KMS-11 (cell line): ENCODE results near the gene EFCAB12.

Experiments used
- H2AFZ ChIP-seq: fragments of 200-600 bp; sonication (generic); 2 replicates; pipeline ENCODE4 v1.6.1; 2016; ENCODE audit warnings: antibody characterized with exemption, mixed run types, low read depth
- H3K27ac ChIP-seq: fragments of 200-600 bp; sonication (generic); 2 replicates; pipeline ENCODE4 v1.6.1; 2016; ENCODE audit warnings: mild to moderate bottlenecking, mixed run types
- H3K27me3 ChIP-seq: fragments of 200-600 bp; sonication (generic); 2 replicates; pipeline ENCODE4 v1.6.1; 2017; ENCODE audit warnings: mild to moderate bottlenecking, low read depth, mixed run types, moderate library complexity; ENCODE audit not compliant: insufficient read depth
- H3K36me3 ChIP-seq: fragments of 200-600 bp; sonication (generic); 2 replicates; pipeline ENCODE4 v1.6.1; 2017; ENCODE audit warnings: mild to moderate bottlenecking, mixed run types; ENCODE audit not compliant: insufficient read depth
- H3K4me1 ChIP-seq: fragments of 200-600 bp; sonication (generic); 2 replicates; pipeline ENCODE4 v1.6.1; 2016; ENCODE audit warnings: mild to moderate bottlenecking, low read depth, mixed run types; ENCODE audit not compliant: poor library complexity, severe bottlenecking
- H3K4me2 ChIP-seq: fragments of 200-600 bp; sonication (generic); 2 replicates; pipeline ENCODE4 v1.7.0; 2016; ENCODE audit warnings: mild to moderate bottlenecking, mixed run types
- H3K4me3 ChIP-seq: fragments of 200-600 bp; sonication (generic); IDR thresholded peaks from 2 replicates; pipeline ENCODE4 v1.6.1; 2017; ENCODE audit warnings: low read depth, low read length, mixed read lengths; ENCODE audit not compliant: insufficient read depth
- H3K79me2 ChIP-seq: fragments of 200-600 bp; sonication (generic); 2 replicates; pipeline ENCODE4 v1.6.1; 2016; ENCODE audit warnings: low read depth, mixed run types; ENCODE audit not compliant: insufficient read depth
- H3K9ac ChIP-seq: fragments of 200-600 bp; sonication (generic); 2 replicates; pipeline ENCODE4 v1.6.1; 2016; ENCODE audit warnings: mild to moderate bottlenecking, mixed run types
- H4K20me1 ChIP-seq: fragments of 200-600 bp; sonication (generic); 2 replicates; pipeline ENCODE4 v1.6.1; 2016; ENCODE audit warnings: mild to moderate bottlenecking, mixed run types; ENCODE audit not compliant: insufficient read depth
- TF ChIP-seq, protein P1 (sequence below): fragments of 200-600 bp; sonication (generic); conservative IDR thresholded peaks from 2 replicates; pipeline ENCODE4 v1.6.1; 2017; ENCODE audit warnings: low read depth, mild to moderate bottlenecking, antibody characterized with exemption, low read length, moderate library complexity, mixed read lengths

Gene EFCAB12

DNA sequence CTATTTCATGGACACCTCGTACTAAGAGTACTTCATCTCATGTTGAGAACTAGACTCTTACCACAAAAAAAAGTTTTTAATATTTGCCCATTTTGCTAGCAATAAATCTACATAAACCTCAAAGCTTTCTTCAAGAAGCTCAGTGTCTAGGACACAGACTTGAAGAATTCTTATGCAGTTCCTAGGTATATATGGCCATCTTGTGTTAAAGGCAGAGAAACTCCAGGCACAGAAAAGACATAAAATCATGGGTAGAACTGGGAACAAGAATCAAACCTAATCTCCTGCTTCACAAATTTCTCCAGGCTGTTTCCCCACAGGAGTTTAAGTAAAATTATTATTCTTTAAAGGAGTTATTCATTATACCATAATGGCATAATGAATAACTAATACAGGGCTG lies 6.9 kb upstream of the EFCAB12 start:
- Histone ChIP-seq H3K27me3 (no peaks in the 10 kb centered on the region), H2AFZ (no peak overlapping the region), H3K4me2 (0 out of 2 replicates have a peak overlapping the region, but pooled peaks have one; percentile 3), H3K36me3 (peaks cover 6% of the 10 kb centered on the region; the same call in 1 of the 2 replicates), H3K27ac (no peak overlapping the region), H3K9ac (no peak overlapping the region), H3K4me3 (no peak overlapping the region), H3K4me1 (peaks cover 65% of the 10 kb centered on the region), H4K20me1 (no peaks in the 10 kb centered on the region), H3K79me2 (peaks cover 41% of the 10 kb centered on the region)
- TF ChIP-seq, protein P1, sequence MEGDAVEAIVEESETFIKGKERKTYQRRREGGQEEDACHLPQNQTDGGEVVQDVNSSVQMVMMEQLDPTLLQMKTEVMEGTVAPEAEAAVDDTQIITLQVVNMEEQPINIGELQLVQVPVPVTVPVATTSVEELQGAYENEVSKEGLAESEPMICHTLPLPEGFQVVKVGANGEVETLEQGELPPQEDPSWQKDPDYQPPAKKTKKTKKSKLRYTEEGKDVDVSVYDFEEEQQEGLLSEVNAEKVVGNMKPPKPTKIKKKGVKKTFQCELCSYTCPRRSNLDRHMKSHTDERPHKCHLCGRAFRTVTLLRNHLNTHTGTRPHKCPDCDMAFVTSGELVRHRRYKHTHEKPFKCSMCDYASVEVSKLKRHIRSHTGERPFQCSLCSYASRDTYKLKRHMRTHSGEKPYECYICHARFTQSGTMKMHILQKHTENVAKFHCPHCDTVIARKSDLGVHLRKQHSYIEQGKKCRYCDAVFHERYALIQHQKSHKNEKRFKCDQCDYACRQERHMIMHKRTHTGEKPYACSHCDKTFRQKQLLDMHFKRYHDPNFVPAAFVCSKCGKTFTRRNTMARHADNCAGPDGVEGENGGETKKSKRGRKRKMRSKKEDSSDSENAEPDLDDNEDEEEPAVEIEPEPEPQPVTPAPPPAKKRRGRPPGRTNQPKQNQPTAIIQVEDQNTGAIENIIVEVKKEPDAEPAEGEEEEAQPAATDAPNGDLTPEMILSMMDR = no peak

GRCh38 chr3:129434140-129434539 lies 5.7 kb upstream of the EFCAB12 start:
- H3K79me2 ChIP-seq = peaks cover 35% of the 10 kb centered on the region
- H3K27me3 ChIP-seq = no peaks in the 10 kb centered on the region
- H3K4me1 ChIP-seq = peaks cover 78% of the 10 kb centered on the region
- no peak overlapping the region for H3K27ac ChIP-seq
- no peaks in the 10 kb centered on the region for H4K20me1 ChIP-seq
- H2AFZ ChIP-seq = no peak overlapping the region
- H3K4me2 ChIP-seq = no peak overlapping the region
- H3K4me3 ChIP-seq = no peak overlapping the region
- TF ChIP-seq, protein P1 = no peak
- H3K9ac ChIP-seq = no peak overlapping the region
- H3K36me3 ChIP-seq = peaks cover 6% of the 10 kb centered on the region; the same call in 1 of the 2 replicates

DNA sequence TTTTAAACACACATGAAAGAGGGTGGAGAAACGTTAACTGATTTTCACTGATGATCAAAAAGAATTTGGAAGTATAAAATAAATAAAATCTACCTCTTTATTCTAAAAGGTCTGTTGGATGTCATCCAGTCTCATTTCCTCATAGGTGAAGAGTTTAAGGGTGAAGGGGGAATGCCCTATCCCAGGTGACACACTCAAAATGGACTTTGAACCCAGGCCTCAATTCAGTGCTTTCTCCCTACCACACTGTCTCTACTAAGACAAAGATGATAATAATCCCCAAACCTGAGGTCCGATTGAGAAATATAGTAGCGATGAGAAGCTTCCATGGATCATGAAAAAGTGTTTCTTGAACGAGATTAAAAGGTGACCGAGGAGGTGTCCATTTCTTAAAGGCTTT lies 5.1 kb upstream of the EFCAB12 start:
- TF ChIP-seq, protein P1 = no peak
- H4K20me1 ChIP-seq = no peaks in the 10 kb centered on the region
- no peak overlapping the region for H3K27ac ChIP-seq
- peaks cover 29% of the 10 kb centered on the region for H3K79me2 ChIP-seq
- H3K4me3 ChIP-seq = no peak overlapping the region
- H3K9ac ChIP-seq = no peak overlapping the region
- H3K36me3 ChIP-seq = peaks cover 6% of the 10 kb centered on the region; the same call in 1 of the 2 replicates
- no peak overlapping the region for H3K4me2 ChIP-seq
- H3K4me1 ChIP-seq = peaks cover 81% of the 10 kb centered on the region
- no peaks in the 10 kb centered on the region for H3K27me3 ChIP-seq
- no peak overlapping the region for H2AFZ ChIP-seq

GRCh38 chr3:129432671-129433070 lies 4.2 kb upstream of the EFCAB12 start:
- no peaks in the 10 kb centered on the region for H4K20me1 ChIP-seq
- no peak overlapping the region for H3K27ac ChIP-seq
- peaks cover 79% of the 10 kb centered on the region for H3K4me1 ChIP-seq
- H3K79me2 ChIP-seq = peaks cover 20% of the 10 kb centered on the region; the same call in 1 of the 2 replicates
- H2AFZ ChIP-seq = no peak overlapping the region
- no peak overlapping the region for H3K4me2 ChIP-seq
- no peaks in the 10 kb centered on the region for H3K27me3 ChIP-seq
- H3K4me3 ChIP-seq = no peak overlapping the region
- H3K9ac ChIP-seq = no peak overlapping the region
- TF ChIP-seq, protein P1 = no peak
- peaks cover 6% of the 10 kb centered on the region; the same call in 1 of the 2 replicates for H3K36me3 ChIP-seq
